GM23248 (cell line): ENCODE measurements around the gene HLA-B.

ENCODE experiments used
- EZH2 ChIP-seq: fragments of 200-600 bp; sonication (generic); IDR thresholded peaks from 2 replicates; pipeline ENCODE4 v1.6.1; 2018; ENCODE audit warnings: antibody characterized with exemption, mild to moderate bottlenecking; ENCODE audit not compliant: insufficient read depth, poor library complexity, severe bottlenecking
- EZH2phosphoT487 ChIP-seq: fragments of 200-600 bp; sonication (generic); IDR thresholded peaks from 2 replicates; pipeline ENCODE4 v1.6.1; 2018; ENCODE audit warnings: antibody characterized with exemption, moderate library complexity, mild to moderate bottlenecking, low read depth; ENCODE audit not compliant: insufficient read depth

DNA sequence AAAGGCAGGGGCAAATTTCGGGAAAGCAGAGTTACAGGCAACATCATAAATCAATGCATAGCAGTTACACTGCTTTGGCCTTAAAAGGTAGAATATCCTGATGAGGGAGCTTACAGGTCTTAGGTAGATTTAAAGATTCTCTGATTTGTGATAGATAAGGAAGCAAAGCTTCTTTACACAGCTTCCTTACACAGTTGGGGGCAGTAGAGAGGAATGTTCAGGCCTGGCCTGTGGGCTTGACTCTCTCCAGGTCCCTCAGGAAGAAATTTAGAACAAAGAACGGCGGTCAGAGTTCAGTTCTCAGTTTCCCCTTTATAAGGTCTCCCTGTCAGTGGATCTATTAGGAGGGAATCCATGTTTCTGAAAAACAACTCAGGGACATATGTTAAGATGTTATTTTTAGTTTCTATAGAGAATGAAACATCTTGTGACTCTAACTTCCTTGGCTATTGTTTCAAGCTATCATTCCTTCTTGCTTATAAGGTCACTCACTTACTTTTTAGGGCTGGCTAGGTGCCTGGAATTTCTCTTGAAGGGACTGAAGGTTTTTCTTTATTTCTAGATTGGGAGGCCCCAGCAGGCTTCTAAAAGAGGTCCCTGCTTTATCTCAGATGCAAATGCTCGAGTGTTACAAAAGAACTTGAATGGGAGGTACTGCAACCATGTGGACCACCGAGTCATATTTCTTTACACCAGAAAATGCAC is 11.8 kb downstream of the HLA-B start:
- no peak for TF ChIP-seq EZH2phosphoT487
- no peak for TF ChIP-seq EZH2
